ENCODE results near the gene NRXN3. TPM values are rescaled to one million over a fixed set of nuclear protein-coding genes. Genes with fewer than 3 reads are reported as not detected.

NRXN3 gene
- total RNA-seq, 5 donors from 2014 or later (not counting 1 experiment from before 2014, with no cell fraction given) = not detected

DNA sequence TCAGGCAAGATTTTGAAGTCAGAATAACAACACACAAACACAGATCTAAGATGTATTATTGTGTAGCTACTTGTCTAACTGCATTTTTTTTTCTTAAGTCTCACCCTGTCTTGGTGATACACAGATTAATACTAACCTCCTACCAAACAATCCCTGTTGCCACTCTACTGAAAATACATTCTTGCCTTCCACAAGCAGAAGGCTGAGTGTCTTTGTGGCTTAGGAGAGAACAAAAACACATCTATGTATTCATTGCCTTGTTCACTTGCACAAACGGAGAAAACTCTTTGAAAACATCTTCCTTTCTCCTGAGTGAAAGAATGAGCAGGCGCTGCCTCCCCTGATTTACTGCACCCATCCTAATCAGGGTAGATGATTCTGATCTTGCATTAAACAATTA, 1398.9 kb downstream of the NRXN3 start:
- DNase-seq (no peak), ATAC-seq (replicated peaks in 1 of 4) (no peak)
- Mint-ChIP-seq H3K27ac (no peak overlapping the region), H3K9me3 (peaks cover 0 to 4% (median 0%) of the 10 kb centered on the region in 3 donors), H3K4me1 (no peaks in the 10 kb centered on the region), H3K36me3 (no peaks in the 10 kb centered on the region), H3K27me3 (no peaks in the 10 kb centered on the region), H3K4me3 (no peak overlapping the region)
- H3K36me3 ChIP-seq (ENCODE audit: control insufficient read depth in 2 of 2, extremely low read depth in 1 of 2, insufficient read depth in 1 of 2, low read length in 1 of 2) = no peaks in the 10 kb centered on the region
- no peak overlapping the region for H3K27ac ChIP-seq (ENCODE audit: low read length)
- ChIA-PET POLR2A (no interaction called here), CTCF (no interaction called here)
- H3K9me3 ChIP-seq = no peaks in the 10 kb centered on the region
- H3K27me3 ChIP-seq (replicated peaks in 1 of 2; ENCODE audit: control insufficient read depth in 2 of 2, extremely low read depth in 1 of 2, insufficient read depth in 2 of 2, low read length in 1 of 2) = no peaks in the 10 kb centered on the region
- no peaks in the 10 kb centered on the region for H3K4me1 ChIP-seq (ENCODE audit: control insufficient read depth in 1 of 2, extremely low read depth in 1 of 2, insufficient read depth in 2 of 2, low read length in 2 of 2)
- no peak overlapping the region for H3K4me3 ChIP-seq (ENCODE audit: control insufficient read depth in 1 of 2, extremely low read depth in 1 of 2, low read length in 1 of 2)
- no CpG with 5 or more reads among the region's 2 CpGs for WGBS (ENCODE audit: insufficient coverage)

DNA sequence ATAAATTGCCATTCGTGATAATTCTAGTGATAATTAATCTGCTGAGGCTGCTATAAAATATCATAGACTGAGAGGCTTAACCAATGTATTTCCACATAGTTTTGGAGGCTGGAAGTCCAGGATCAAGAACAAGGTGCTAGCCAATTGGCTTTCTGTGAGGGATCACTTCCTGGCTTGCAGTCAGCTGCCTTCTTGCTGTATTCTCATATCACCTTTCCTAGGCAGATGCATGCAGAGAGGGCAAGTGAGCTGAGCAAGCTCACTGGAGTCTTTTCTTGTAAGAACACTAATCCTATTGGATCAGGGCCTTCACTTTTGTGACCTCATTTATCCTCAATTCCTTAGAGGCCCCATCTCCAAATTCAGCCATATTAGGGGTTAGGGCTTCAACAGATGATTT, 1400.5 kb downstream of the NRXN3 start:
- H3K27me3 ChIP-seq (replicated peaks in 1 of 2; ENCODE audit: control insufficient read depth in 2 of 2, extremely low read depth in 1 of 2, insufficient read depth in 2 of 2, low read length in 1 of 2) = no peaks in the 10 kb centered on the region
- H3K9me3 Mint-ChIP-seq = peaks cover 0 to 7% (median 0%) of the 10 kb centered on the region in 3 donors
- H3K27ac ChIP-seq (ENCODE audit: low read length) = no peak overlapping the region
- no peak for DNase-seq
- POLR2A ChIA-PET = no interaction called here
- H3K9me3 ChIP-seq = no peaks in the 10 kb centered on the region
- no peaks in the 10 kb centered on the region for H3K36me3 ChIP-seq (ENCODE audit: control insufficient read depth in 2 of 2, extremely low read depth in 1 of 2, insufficient read depth in 1 of 2, low read length in 1 of 2)
- WGBS (ENCODE audit: insufficient coverage) = no CpG with 5 or more reads among the region's 1 CpG
- H3K27ac Mint-ChIP-seq = no peak overlapping the region
- H3K4me1 Mint-ChIP-seq = no peaks in the 10 kb centered on the region
- no peak for ATAC-seq (replicated peaks in 1 of 4)
- H3K4me1 ChIP-seq (ENCODE audit: control insufficient read depth in 1 of 2, extremely low read depth in 1 of 2, insufficient read depth in 2 of 2, low read length in 2 of 2) = no peaks in the 10 kb centered on the region
- no peak overlapping the region for H3K4me3 Mint-ChIP-seq
- no peaks in the 10 kb centered on the region for H3K36me3 Mint-ChIP-seq
- H3K4me3 ChIP-seq (ENCODE audit: control insufficient read depth in 1 of 2, extremely low read depth in 1 of 2, low read length in 1 of 2) = no peak overlapping the region
- CTCF ChIA-PET = no interaction called here
- H3K27me3 Mint-ChIP-seq = no peaks in the 10 kb centered on the region

DNA sequence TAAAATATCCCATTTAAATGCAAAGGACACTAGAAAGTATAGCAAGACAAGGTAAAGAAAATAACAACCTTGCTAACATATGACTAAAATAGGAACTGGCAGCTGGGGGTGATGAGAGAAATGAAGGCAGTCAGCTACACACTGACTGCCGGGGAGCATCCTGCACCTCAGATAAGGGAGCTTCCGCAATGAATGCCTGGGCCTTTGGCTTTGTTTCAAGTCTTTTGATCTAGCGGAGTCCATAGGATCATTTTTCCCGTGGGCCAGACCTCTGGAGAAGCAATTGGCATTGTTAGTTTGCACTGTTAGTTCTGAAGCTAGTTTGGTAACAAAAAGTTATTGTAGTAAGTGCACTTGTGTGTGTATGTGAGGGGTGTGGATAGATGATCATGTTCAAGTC, 1401.2 kb downstream of the NRXN3 start:
- no peaks in the 10 kb centered on the region for H3K36me3 ChIP-seq (ENCODE audit: control insufficient read depth in 2 of 2, extremely low read depth in 1 of 2, insufficient read depth in 1 of 2, low read length in 1 of 2)
- no peak overlapping the region for H3K4me3 ChIP-seq (ENCODE audit: control insufficient read depth in 1 of 2, extremely low read depth in 1 of 2, low read length in 1 of 2)
- H3K9me3 ChIP-seq = no peaks in the 10 kb centered on the region
- H3K27ac Mint-ChIP-seq = no peak overlapping the region
- H3K4me3 Mint-ChIP-seq = no peak overlapping the region
- ATAC-seq (replicated peaks in 1 of 4) (no peak), DNase-seq (no peak)
- ChIA-PET POLR2A (no interaction called here), CTCF (no interaction called here)
- H3K4me1 Mint-ChIP-seq = no peaks in the 10 kb centered on the region
- no peaks in the 10 kb centered on the region for H3K27me3 Mint-ChIP-seq
- H3K27ac ChIP-seq (ENCODE audit: low read length) = no peak overlapping the region
- H3K9me3 Mint-ChIP-seq = peaks cover 0 to 4% (median 0%) of the 10 kb centered on the region in 3 donors
- 63% methylated on average over 4 of the region's 4 CpGs for WGBS (ENCODE audit: insufficient coverage)
- H3K36me3 Mint-ChIP-seq = no peaks in the 10 kb centered on the region
- no peaks in the 10 kb centered on the region for H3K4me1 ChIP-seq (ENCODE audit: control insufficient read depth in 1 of 2, extremely low read depth in 1 of 2, insufficient read depth in 2 of 2, low read length in 2 of 2)
- no peaks in the 10 kb centered on the region for H3K27me3 ChIP-seq (replicated peaks in 1 of 2; ENCODE audit: control insufficient read depth in 2 of 2, extremely low read depth in 1 of 2, insufficient read depth in 2 of 2, low read length in 1 of 2)

DNA sequence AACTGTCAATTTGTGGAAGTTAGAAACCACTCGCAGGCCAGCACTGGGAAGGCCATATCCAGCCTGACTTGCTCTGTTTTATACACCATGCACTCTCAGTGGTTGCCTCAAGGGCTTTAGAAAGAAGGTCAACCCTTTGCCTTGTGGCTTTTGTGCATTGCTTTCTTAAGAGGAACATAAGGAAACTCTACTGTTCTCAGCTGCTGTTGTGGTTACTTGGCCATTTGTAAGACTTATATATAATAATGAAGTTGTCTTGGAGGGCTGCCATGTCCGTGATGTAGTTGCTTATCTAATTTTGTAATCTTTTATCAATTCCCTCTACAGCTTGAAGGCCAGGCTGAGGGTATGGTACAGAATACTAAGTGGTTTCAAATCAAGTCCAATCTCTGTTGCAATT, 1403.3 kb downstream of the NRXN3 start:
- no peaks in the 10 kb centered on the region for H3K27me3 ChIP-seq (replicated peaks in 1 of 2; ENCODE audit: control insufficient read depth in 2 of 2, extremely low read depth in 1 of 2, insufficient read depth in 2 of 2, low read length in 1 of 2)
- H3K27ac ChIP-seq (ENCODE audit: low read length) = no peak overlapping the region
- H3K9me3 ChIP-seq = no peaks in the 10 kb centered on the region
- ChIA-PET CTCF (no interaction called here), POLR2A (no interaction called here)
- ATAC-seq (replicated peaks in 1 of 4) = no peak
- WGBS (ENCODE audit: insufficient coverage) = no CpG with 5 or more reads among the region's 2 CpGs
- peaks cover 0 to 3% (median 0%) of the 10 kb centered on the region in 3 donors for H3K9me3 Mint-ChIP-seq
- no peak overlapping the region for H3K27ac Mint-ChIP-seq
- H3K4me3 ChIP-seq (ENCODE audit: control insufficient read depth in 1 of 2, extremely low read depth in 1 of 2, low read length in 1 of 2) = no peak overlapping the region
- no peaks in the 10 kb centered on the region for H3K36me3 ChIP-seq (ENCODE audit: control insufficient read depth in 2 of 2, extremely low read depth in 1 of 2, insufficient read depth in 1 of 2, low read length in 1 of 2)
- H3K4me3 Mint-ChIP-seq = no peak overlapping the region
- no peak for DNase-seq
- H3K4me1 ChIP-seq (ENCODE audit: control insufficient read depth in 1 of 2, extremely low read depth in 1 of 2, insufficient read depth in 2 of 2, low read length in 2 of 2) = no peaks in the 10 kb centered on the region
- no peaks in the 10 kb centered on the region for H3K36me3 Mint-ChIP-seq
- H3K4me1 Mint-ChIP-seq = no peaks in the 10 kb centered on the region
- no peaks in the 10 kb centered on the region for H3K27me3 Mint-ChIP-seq

DNA sequence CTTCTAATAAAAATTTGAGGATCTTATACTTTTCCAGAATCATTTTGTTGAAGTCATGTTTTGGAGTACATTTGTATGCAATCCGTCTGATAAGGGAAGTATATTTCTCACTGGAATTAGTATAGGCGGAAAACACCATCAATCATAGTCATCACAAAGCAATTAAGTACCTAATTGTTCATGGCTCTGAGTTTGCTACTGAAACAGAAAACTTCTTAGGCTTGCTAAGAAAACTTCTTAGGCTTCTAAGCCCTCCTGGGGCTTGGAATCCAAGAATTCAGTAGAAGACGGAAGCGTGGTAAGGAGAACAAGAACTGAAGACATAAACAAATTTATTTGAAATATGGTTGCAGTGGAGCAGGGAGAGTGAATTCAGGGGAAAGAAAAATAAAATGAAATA, 1404.9 kb downstream of the NRXN3 start:
- H3K27ac Mint-ChIP-seq = no peak overlapping the region
- H3K27me3 Mint-ChIP-seq = no peaks in the 10 kb centered on the region
- H3K9me3 Mint-ChIP-seq = peaks cover 0 to 3% (median 0%) of the 10 kb centered on the region in 3 donors
- Histone ChIP-seq H3K27ac (ENCODE audit: low read length) (no peak overlapping the region), H3K4me1 (ENCODE audit: control insufficient read depth in 1 of 2, extremely low read depth in 1 of 2, insufficient read depth in 2 of 2, low read length in 2 of 2) (no peaks in the 10 kb centered on the region), H3K36me3 (ENCODE audit: control insufficient read depth in 2 of 2, extremely low read depth in 1 of 2, insufficient read depth in 1 of 2, low read length in 1 of 2) (no peaks in the 10 kb centered on the region), H3K4me3 (ENCODE audit: control insufficient read depth in 1 of 2, extremely low read depth in 1 of 2, low read length in 1 of 2) (no peak overlapping the region), H3K9me3 (no peaks in the 10 kb centered on the region), H3K27me3 (replicated peaks in 1 of 2; ENCODE audit: control insufficient read depth in 2 of 2, extremely low read depth in 1 of 2, insufficient read depth in 2 of 2, low read length in 1 of 2) (no peaks in the 10 kb centered on the region)
- H3K4me3 Mint-ChIP-seq = no peak overlapping the region
- DNase-seq (no peak), ATAC-seq (replicated peaks in 1 of 4) (no peak)
- ChIA-PET CTCF (no interaction called here), POLR2A (no interaction called here)
- WGBS (ENCODE audit: insufficient coverage) = no CpG with 5 or more reads among the region's 4 CpGs
- H3K36me3 Mint-ChIP-seq = no peaks in the 10 kb centered on the region
- H3K4me1 Mint-ChIP-seq = no peaks in the 10 kb centered on the region

DNA sequence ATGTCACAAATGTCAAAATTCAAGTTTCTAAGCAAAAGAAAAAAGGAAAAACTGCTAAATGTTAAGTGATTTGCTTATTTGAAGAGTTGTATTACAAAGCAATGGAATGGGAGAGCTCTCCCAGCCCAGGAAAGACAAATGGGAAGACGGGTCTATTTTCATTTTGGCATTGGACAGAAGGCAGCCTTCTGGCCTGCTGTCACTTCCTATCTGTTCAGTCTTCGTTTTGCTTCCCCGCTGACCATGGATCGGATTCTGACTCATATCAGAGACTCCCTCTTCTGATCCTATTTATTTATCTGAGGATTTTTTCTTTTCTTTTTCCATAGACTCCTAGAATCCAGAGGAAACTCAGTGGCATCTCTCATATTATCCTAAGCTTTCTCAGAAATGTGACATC, 1406.3 kb downstream of the NRXN3 start:
- Mint-ChIP-seq H3K36me3 (no peaks in the 10 kb centered on the region), H3K4me3 (no peak overlapping the region), H3K27ac (no peak overlapping the region), H3K9me3 (peaks cover 0 to 3% (median 0%) of the 10 kb centered on the region in 3 donors), H3K27me3 (no peaks in the 10 kb centered on the region), H3K4me1 (no peaks in the 10 kb centered on the region)
- Histone ChIP-seq H3K9me3 (no peaks in the 10 kb centered on the region), H3K36me3 (ENCODE audit: control insufficient read depth in 2 of 2, extremely low read depth in 1 of 2, insufficient read depth in 1 of 2, low read length in 1 of 2) (no peaks in the 10 kb centered on the region), H3K4me1 (ENCODE audit: control insufficient read depth in 1 of 2, extremely low read depth in 1 of 2, insufficient read depth in 2 of 2, low read length in 2 of 2) (no peaks in the 10 kb centered on the region), H3K4me3 (ENCODE audit: control insufficient read depth in 1 of 2, extremely low read depth in 1 of 2, low read length in 1 of 2) (no peak overlapping the region), H3K27ac (ENCODE audit: low read length) (no peak overlapping the region), H3K27me3 (replicated peaks in 1 of 2; ENCODE audit: control insufficient read depth in 2 of 2, extremely low read depth in 1 of 2, insufficient read depth in 2 of 2, low read length in 1 of 2) (no peaks in the 10 kb centered on the region)
- 50% methylated on average over 1 of the region's 4 CpGs for WGBS (ENCODE audit: insufficient coverage)
- DNase-seq = no peak
- POLR2A ChIA-PET = no interaction called here
- CTCF ChIA-PET = no interaction called here
- no peak for ATAC-seq (replicated peaks in 1 of 4)

DNA sequence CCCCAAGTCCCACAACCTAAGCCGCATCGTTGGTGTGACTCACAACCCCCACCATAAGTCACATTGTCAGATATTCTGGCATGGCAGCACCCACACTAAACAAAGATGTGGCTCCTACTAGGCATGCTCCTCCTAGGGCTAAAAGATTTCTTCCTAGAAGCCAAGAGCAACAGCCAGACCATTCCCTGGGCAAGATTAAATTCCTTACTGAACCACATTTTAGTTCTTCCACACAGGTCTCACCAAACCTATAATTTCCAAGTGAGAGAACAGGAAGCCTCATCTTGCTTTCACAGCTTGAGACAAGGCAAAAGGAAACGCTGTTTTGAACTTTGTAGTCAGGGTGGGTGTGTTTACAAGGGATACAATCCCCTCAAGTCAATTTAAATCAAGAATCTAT, 1408.3 kb downstream of the NRXN3 start:
- Histone ChIP-seq H3K27ac (ENCODE audit: low read length) (no peak overlapping the region), H3K36me3 (ENCODE audit: control insufficient read depth in 2 of 2, extremely low read depth in 1 of 2, insufficient read depth in 1 of 2, low read length in 1 of 2) (no peaks in the 10 kb centered on the region), H3K27me3 (replicated peaks in 1 of 2; ENCODE audit: control insufficient read depth in 2 of 2, extremely low read depth in 1 of 2, insufficient read depth in 2 of 2, low read length in 1 of 2) (no peaks in the 10 kb centered on the region), H3K9me3 (no peaks in the 10 kb centered on the region), H3K4me1 (ENCODE audit: control insufficient read depth in 1 of 2, extremely low read depth in 1 of 2, insufficient read depth in 2 of 2, low read length in 2 of 2) (no peaks in the 10 kb centered on the region), H3K4me3 (ENCODE audit: control insufficient read depth in 1 of 2, extremely low read depth in 1 of 2, low read length in 1 of 2) (no peak overlapping the region)
- ChIA-PET POLR2A (no interaction called here), CTCF (no interaction called here)
- WGBS (ENCODE audit: insufficient coverage) = 90% methylated on average over 2 of the region's 3 CpGs
- no peak overlapping the region for H3K27ac Mint-ChIP-seq
- H3K9me3 Mint-ChIP-seq = peaks cover 0 to 3% (median 0%) of the 10 kb centered on the region in 3 donors
- H3K4me3 Mint-ChIP-seq = no peak overlapping the region
- ATAC-seq (replicated peaks in 1 of 4) (no peak), DNase-seq (no peak)
- no peaks in the 10 kb centered on the region for H3K4me1 Mint-ChIP-seq
- H3K36me3 Mint-ChIP-seq = no peaks in the 10 kb centered on the region
- no peaks in the 10 kb centered on the region for H3K27me3 Mint-ChIP-seq
